Naive thymus-derived CD4-positive, alpha-beta T cell (primary cell): ENCODE data around the gene PRKACA. TPM values are rescaled to one million over a fixed set of nuclear protein-coding genes. Genes with fewer than 3 reads are reported as not detected.

ENCODE experiments used
- ATAC-seq: fragments of 150-1000 bp; cut with Tn5 transposase; 2 replicates; pipeline ENCODE4 v1.10.0; 2021; ENCODE audit warnings: mild to moderate bottlenecking, moderate library complexity
- CTCF ChIA-PET: fragments of 350-600 bp; sonication (Branson Sonifier 250); formaldehyde crosslinking; loops from one replicate; lab custom pipeline; 2021; ENCODE audit warnings: antibody characterized with exemption; lab: Charles Lee
- POLR2A ChIA-PET: fragments of 350-600 bp; sonication (Branson Sonifier 250); formaldehyde crosslinking; loops from one replicate; lab custom pipeline; 2021; ENCODE audit warnings: antibody characterized with exemption, inconsistent platforms; lab: Charles Lee
- DNase-seq, 9 donors: peaks; one replicate each; pipeline versions ENCODE4 v3.0.0 to v3.0.0-alpha.2; 2020 to 2022; ENCODE audit warnings: mixed read lengths in 1 of 9
- H3K27ac ChIP-seq: one replicate; pipeline ENCODE4 v1.7.0; 2013; ENCODE audit warnings: mild to moderate bottlenecking, low read depth, low read length, moderate library complexity
- H3K27me3 ChIP-seq, 2 donors: one replicate each; pipeline ENCODE4 v1.7.0; 2013; ENCODE audit warnings: low read length in 2 of 2, mild to moderate bottlenecking in 2 of 2, moderate library complexity in 2 of 2; ENCODE audit not compliant: control insufficient read depth in 2 of 2, insufficient read depth in 2 of 2
- H3K36me3 ChIP-seq, 3 experiments: 1 replicate in 2 of 3; 2 replicates in 1 of 3; pipeline ENCODE4 v1.7.0; 2013; ENCODE audit warnings: low read length in 3 of 3, mild to moderate bottlenecking in 3 of 3, moderate library complexity in 1 of 3; ENCODE audit not compliant: insufficient read depth in 3 of 3, control insufficient read depth in 2 of 3
- H3K4me1 ChIP-seq, 2 donors: one replicate each; pipeline ENCODE4 v1.7.0; 2013; ENCODE audit warnings: low read length in 2 of 2, mild to moderate bottlenecking in 2 of 2, moderate library complexity in 1 of 2; ENCODE audit not compliant: control insufficient read depth in 2 of 2, insufficient read depth in 2 of 2
- H3K4me3 ChIP-seq: 2 replicates; pipeline ENCODE4 v1.7.0; 2013; ENCODE audit warnings: mild to moderate bottlenecking, low read length
- H3K9me3 ChIP-seq, 3 experiments: 1 replicate in 2 of 3; 2 replicates in 1 of 3; pipeline ENCODE4 v1.7.0; 2013; ENCODE audit warnings: low read length in 3 of 3; ENCODE audit not compliant: control insufficient read depth in 2 of 3
- H3K27ac Mint-ChIP-seq, 9 donors: one replicate each; pipeline ENCODE4 v1.8.0; 2020 to 2022; ENCODE audit warnings: mixed read lengths in 9 of 9, mild to moderate bottlenecking in 8 of 9, moderate library complexity in 5 of 9, inconsistent platforms in 2 of 9
- H3K27me3 Mint-ChIP-seq, 5 donors: one replicate each; pipeline ENCODE4 v1.8.0; 2021 to 2022; ENCODE audit warnings: mixed read lengths in 5 of 5, mild to moderate bottlenecking in 1 of 5
- H3K36me3 Mint-ChIP-seq, 5 donors: one replicate each; pipeline ENCODE4 v1.8.0; 2020 to 2022; ENCODE audit warnings: mixed read lengths in 5 of 5, mild to moderate bottlenecking in 3 of 5, inconsistent platforms in 1 of 5
- H3K4me1 Mint-ChIP-seq, 7 donors: one replicate each; pipeline ENCODE4 v1.8.0; 2020 to 2022; ENCODE audit warnings: mixed read lengths in 7 of 7, mild to moderate bottlenecking in 3 of 7, inconsistent platforms in 1 of 7
- H3K4me3 Mint-ChIP-seq, 10 donors: one replicate each; pipeline ENCODE4 v1.8.0; 2020 to 2022; ENCODE audit warnings: mild to moderate bottlenecking in 10 of 10, mixed read lengths in 10 of 10, moderate library complexity in 6 of 10, inconsistent platforms in 2 of 10
- H3K9me3 Mint-ChIP-seq, 11 donors: one replicate each; pipeline ENCODE4 v1.8.0; 2020 to 2022; ENCODE audit warnings: mixed read lengths in 11 of 11, mild to moderate bottlenecking in 4 of 11, inconsistent platforms in 1 of 11, moderate library complexity in 1 of 11
- intact Hi-C, 2 donors: fragments of 100-400 bp; cut with micrococcal nuclease; formaldehyde crosslinking; loops; one replicate each; pipeline ENCODE4 v1.15.1; 2023
- polyA plus RNA-seq, 2 donors: library from polyadenylated mRNA; unstranded; fragments of 300-500 nt; fragmentation: Illumina TruSeq; gene quantifications; one replicate each; pipeline ENCODE4 v1.2.3, GENCODE V29; 2021
- total RNA-seq, 6 experiments: library from RNA in 5 of 6; stranded (reverse) in 5 of 6; gene quantifications; 1 replicate in 5 of 6; 2 replicates in 1 of 6; pipeline ENCODE4 v1.2.3 and lab custom pipeline; 2021 to 2026

PRKACA gene
- total and polyA plus RNA-seq, 7 experiments from 2014 or later = 1.9 to 101 (median 48.4) TPM

DNA sequence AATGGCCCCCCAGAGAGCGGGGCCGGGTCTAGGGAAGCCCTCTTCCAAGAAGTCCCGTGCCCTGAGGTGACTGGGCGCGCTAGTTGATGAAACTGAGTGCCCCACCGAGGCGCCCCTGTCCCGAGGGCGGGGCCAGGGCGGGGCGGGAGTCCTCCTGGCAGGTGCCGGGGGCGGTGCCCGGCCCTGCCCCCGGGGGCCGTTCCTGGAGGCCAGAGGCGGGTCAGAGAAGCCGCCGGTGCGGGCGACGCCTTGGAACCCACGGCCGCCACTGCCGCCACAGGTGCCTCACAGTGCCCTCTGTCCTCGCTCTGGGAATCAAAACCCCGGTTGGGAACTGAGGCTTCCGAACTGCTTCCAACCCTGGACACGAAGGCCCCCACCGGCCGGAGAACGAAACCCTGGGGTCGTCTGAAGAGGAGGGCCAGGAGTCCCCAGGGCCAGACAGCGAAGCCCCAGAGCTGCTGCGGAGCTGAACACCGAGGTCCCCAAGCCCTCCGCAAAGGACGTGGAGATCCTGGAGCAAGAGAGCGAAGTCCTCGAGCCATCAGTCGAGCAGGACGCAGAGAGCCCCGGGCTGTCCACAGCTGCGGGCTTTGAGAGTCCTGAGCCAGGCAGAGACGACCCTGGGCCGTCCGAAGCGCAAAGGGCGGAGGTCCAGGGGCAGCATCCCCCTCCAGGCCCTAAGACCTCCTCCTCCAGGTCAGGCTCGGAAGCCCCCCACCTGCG, 44.9 kb downstream of the PRKACA start, which contains the start of gene MISP3:
Gene MISP3 (plus strand): TSS at position 252 of the 726 bp plus-strand sequence. CDS start 524 bp downstream, outside the sequence.
- POLR2A ChIA-PET = interaction anchor here (0.6 to 2.5 kb wide), 5 partner anchors 19 to 148 kb away, joined by 3 to 10 read pairs (median 3); partner anchors contain the start of genes IL27RA and PRKACA

DNA sequence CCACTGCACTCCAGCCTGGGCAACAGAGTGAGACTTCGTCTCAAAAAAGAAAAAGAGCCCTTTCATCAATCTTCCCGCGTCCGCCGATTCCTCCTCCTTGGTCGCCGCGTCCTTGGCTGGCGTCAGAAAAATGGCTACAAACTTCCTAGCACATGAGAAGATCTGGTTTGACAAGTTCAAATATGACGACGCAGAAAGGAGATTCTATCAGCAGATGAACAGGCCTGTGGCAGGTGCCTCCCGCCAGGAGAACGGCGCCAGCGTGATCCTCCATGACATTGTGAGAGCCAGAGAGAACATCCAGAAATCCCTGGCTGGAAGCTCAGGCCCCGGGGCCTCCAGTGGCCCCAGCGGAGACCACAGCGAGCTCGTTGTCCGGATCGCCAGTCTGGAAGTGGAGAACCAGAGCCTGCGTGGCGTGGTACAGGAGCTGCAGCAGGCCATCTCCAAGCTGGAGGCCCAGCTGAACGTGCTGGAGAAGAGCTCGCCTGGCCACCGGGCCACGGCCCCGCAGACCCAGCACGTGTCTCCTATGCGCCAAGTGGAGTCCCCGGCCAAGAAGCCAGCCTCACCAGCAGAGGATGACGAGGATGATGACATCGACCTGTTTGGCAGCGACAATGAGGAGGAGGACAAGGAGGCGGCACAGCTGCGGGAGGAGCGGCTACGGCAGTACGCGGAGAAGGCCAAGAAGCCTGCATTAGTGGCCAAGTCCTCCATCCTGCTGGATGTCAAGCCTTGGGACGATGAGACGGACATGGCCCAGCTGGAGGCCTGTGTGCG, 47.1 kb downstream of the PRKACA start:
- ChIA-PET CTCF (interaction anchor here (0.8 to 3.8 kb wide), 4 partner anchors 11 to 190 kb away, joined by 3 to 22 read pairs (median 10); no protein-coding TSS in a partner anchor), POLR2A (interaction anchor here (1.9 kb wide), 1 partner anchor 188 kb away, joined by 4 read pairs; no protein-coding TSS in a partner anchor)
- DNase-seq (no peak), ATAC-seq (no peak)
- H3K27me3 Mint-ChIP-seq = peaks cover 0 to 13% (median 0%) of the 10 kb centered on the region in 5 donors
- Histone ChIP-seq H3K36me3 (no peaks in the 10 kb centered on the region), H3K4me1 (peaks cover 9 to 18% of the 10 kb centered on the region in 2 donors), H3K9me3 (no peaks in the 10 kb centered on the region), H3K4me3 (no peak overlapping the region), H3K27me3 (no peaks in the 10 kb centered on the region), H3K27ac (no peak overlapping the region)
- no peaks in the 10 kb centered on the region for H3K36me3 Mint-ChIP-seq
- peaks cover 0 to 1% (median 0%) of the 10 kb centered on the region in 11 donors for H3K9me3 Mint-ChIP-seq
- peaks cover 7 to 20% (median 11%) of the 10 kb centered on the region in 7 donors for H3K4me1 Mint-ChIP-seq
- peak overlapping the region in 5 of 10 donors; percentile 9 to 67 (median 30) for H3K4me3 Mint-ChIP-seq
- intact Hi-C loops = loop anchor here (5.0 kb wide), 2 partner anchors 63 to 617 kb away; partner anchors contain the start of gene RFX1 (in 2 of the 2)
- H3K27ac Mint-ChIP-seq = peak overlapping the region in 2 of 9 donors; percentile 28 to 51

More for the DNA sequence above, 44.9 kb downstream of the PRKACA start, which contains the start of gene MISP3:
- CTCF ChIA-PET = interaction anchor here (0.6 to 3.8 kb wide), 8 partner anchors 9 to 193 kb away, joined by 3 to 22 read pairs (median 4); partner anchors contain the start of gene ASF1B
- ATAC-seq (peak; percentile 2), DNase-seq (peak in 2 of 9 donors; percentile 16 to 63)
- Mint-ChIP-seq H3K4me3 (peak within 1 kb of the TSS; percentile 87 to 99 (median 93)), H3K27me3 (peaks cover 0 to 10% (median 0%) of the 10 kb centered on the region in 5 donors), H3K27ac (peak within 1 kb of the TSS in 5 of 9 donors; percentile 66 to 89 (median 82)), H3K4me1 (peaks cover 7 to 24% (median 10%) of the 10 kb centered on the region in 7 donors), H3K36me3 (no peaks in the 10 kb centered on the region), H3K9me3 (peaks cover 0 to 1% (median 0%) of the 10 kb centered on the region in 11 donors)
- intact Hi-C loops = loop anchor here (1.0 to 5.0 kb wide), 10 partner anchors 9 to 615 kb away; partner anchors contain the start of genes RFX1 (in 2 of the 2), ASF1B (in 1 of the 2) and SAMD1 (in 1 of the 2)
- peak within 1 kb of the TSS; percentile 91 for H3K4me3 ChIP-seq
- peak within 1 kb of the TSS; percentile 50 for H3K27ac ChIP-seq
- H3K27me3 ChIP-seq = no peaks in the 10 kb centered on the region
- no peaks in the 10 kb centered on the region for H3K9me3 ChIP-seq
- H3K36me3 ChIP-seq = no peaks in the 10 kb centered on the region
- H3K4me1 ChIP-seq = peaks cover 9 to 18% of the 10 kb centered on the region in 2 donors

GRCh38 chr19:14066134-14066533, 51.4 kb downstream of the PRKACA start:
- CTCF ChIA-PET = no interaction called here
- ATAC-seq (no peak), DNase-seq (no peak)
- Mint-ChIP-seq H3K27me3 (peaks cover 0 to 18% (median 3%) of the 10 kb centered on the region in 5 donors), H3K9me3 (peaks cover 0 to 1% (median 0%) of the 10 kb centered on the region in 11 donors), H3K4me1 (peaks cover 0 to 2% (median 0%) of the 10 kb centered on the region in 7 donors), H3K27ac (peak overlapping the region in 1 of 9 donors; percentile 2), H3K36me3 (no peaks in the 10 kb centered on the region), H3K4me3 (no peak overlapping the region)
- Histone ChIP-seq H3K4me3 (no peak overlapping the region), H3K4me1 (no peaks in the 10 kb centered on the region), H3K27me3 (no peaks in the 10 kb centered on the region), H3K9me3 (no peaks in the 10 kb centered on the region), H3K36me3 (no peaks in the 10 kb centered on the region), H3K27ac (no peak overlapping the region)
- intact Hi-C loops = no loop called here
- POLR2A ChIA-PET = interaction anchor here (0.6 to 0.7 kb wide), 3 partner anchors 25 to 114 kb away, joined by 3 read pairs; partner anchors contain the start of gene DCAF15

DNA sequence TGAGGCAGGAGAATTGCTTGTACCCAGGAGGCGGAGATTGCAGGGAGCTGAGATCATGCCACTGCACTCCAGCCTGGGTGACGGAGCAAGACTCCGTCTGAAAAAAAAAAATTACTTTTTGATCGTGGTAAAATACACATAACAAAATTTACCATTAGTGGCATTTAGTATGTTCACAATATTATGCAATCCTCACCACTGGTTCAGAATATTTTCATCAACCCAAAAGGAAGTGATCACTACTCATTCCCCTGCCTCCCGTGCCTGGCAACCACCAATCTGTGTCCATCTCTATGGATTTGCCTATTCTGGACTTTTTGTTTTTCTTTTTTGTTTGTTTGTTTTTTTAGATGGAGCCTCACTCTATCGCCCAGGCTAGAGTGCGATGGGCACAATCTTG, 54.5 kb downstream of the PRKACA start:
- H3K27ac Mint-ChIP-seq = no peak overlapping the region
- no peaks in the 10 kb centered on the region for H3K9me3 ChIP-seq
- H3K27me3 ChIP-seq = peaks cover 4 to 17% of the 10 kb centered on the region in 2 donors
- H3K27ac ChIP-seq = no peak overlapping the region
- ChIA-PET POLR2A (no interaction called here), CTCF (no interaction called here)
- H3K4me1 ChIP-seq = peaks cover 5 to 10% of the 10 kb centered on the region in 2 donors
- DNase-seq = no peak
- H3K27me3 Mint-ChIP-seq = peaks cover 16 to 34% (median 25%) of the 10 kb centered on the region in 5 donors
- H3K4me3 Mint-ChIP-seq = no peak overlapping the region
- no peak overlapping the region for H3K4me3 ChIP-seq
- intact Hi-C loops = no loop called here
- ATAC-seq = no peak
- peaks cover 8 to 15% (median 11%) of the 10 kb centered on the region in 7 donors for H3K4me1 Mint-ChIP-seq
- H3K36me3 ChIP-seq = no peaks in the 10 kb centered on the region
- no peaks in the 10 kb centered on the region for H3K36me3 Mint-ChIP-seq
- H3K9me3 Mint-ChIP-seq = peaks cover 0 to under 1% (median 0%) of the 10 kb centered on the region in 11 donors

GRCh38 chr19:14062558-14062855, 55.1 kb downstream of the PRKACA start:
- Mint-ChIP-seq H3K4me1 (peaks cover 9 to 19% (median 15%) of the 10 kb centered on the region in 7 donors), H3K27me3 (peaks cover 16 to 40% (median 30%) of the 10 kb centered on the region in 5 donors), H3K9me3 (peaks cover 0 to 2% (median 0%) of the 10 kb centered on the region in 11 donors), H3K27ac (no peak overlapping the region), H3K4me3 (no peak overlapping the region), H3K36me3 (no peaks in the 10 kb centered on the region)
- Histone ChIP-seq H3K27me3 (peaks cover 5 to 21% of the 10 kb centered on the region in 2 donors), H3K27ac (no peak overlapping the region), H3K4me3 (no peak overlapping the region), H3K9me3 (no peaks in the 10 kb centered on the region), H3K4me1 (peaks cover 9 to 10% of the 10 kb centered on the region in 2 donors), H3K36me3 (no peaks in the 10 kb centered on the region)
- ChIA-PET POLR2A (no interaction called here), CTCF (no interaction called here)
- ATAC-seq (no peak), DNase-seq (no peak)
- intact Hi-C loops = no loop called here
